Prostate gland (tissue), 2 donors: Measurements from ENCODE around the gene TEX54.

Experiments
- POLR2A ChIP-seq: fragments of 450-650 bp; IDR thresholded peaks from one replicate; pipeline ENCODE4 v1.6.1; 2016; ENCODE audit warnings: antibody characterized with exemption, mild to moderate bottlenecking
- TF ChIP-seq, protein P1 (sequence below), 4 experiments: fragments of 200-600 bp in 2 of 4; fragments of 450-650 bp in 2 of 4; sonication (generic) in 2 of 4; IDR thresholded peaks; 1 replicate in 3 of 4; 2 replicates in 1 of 4; pipeline ENCODE4 v1.5.1; 2016 to 2019; ENCODE audit warnings: antibody characterized with exemption in 4 of 4, mild to moderate bottlenecking in 2 of 4, moderate library complexity in 2 of 4

GRCh38 chr11:62853279-62853965 is 20.8 kb upstream of the TEX54 start:
- no peak for TF ChIP-seq POLR2A
- TF ChIP-seq, protein P1, sequence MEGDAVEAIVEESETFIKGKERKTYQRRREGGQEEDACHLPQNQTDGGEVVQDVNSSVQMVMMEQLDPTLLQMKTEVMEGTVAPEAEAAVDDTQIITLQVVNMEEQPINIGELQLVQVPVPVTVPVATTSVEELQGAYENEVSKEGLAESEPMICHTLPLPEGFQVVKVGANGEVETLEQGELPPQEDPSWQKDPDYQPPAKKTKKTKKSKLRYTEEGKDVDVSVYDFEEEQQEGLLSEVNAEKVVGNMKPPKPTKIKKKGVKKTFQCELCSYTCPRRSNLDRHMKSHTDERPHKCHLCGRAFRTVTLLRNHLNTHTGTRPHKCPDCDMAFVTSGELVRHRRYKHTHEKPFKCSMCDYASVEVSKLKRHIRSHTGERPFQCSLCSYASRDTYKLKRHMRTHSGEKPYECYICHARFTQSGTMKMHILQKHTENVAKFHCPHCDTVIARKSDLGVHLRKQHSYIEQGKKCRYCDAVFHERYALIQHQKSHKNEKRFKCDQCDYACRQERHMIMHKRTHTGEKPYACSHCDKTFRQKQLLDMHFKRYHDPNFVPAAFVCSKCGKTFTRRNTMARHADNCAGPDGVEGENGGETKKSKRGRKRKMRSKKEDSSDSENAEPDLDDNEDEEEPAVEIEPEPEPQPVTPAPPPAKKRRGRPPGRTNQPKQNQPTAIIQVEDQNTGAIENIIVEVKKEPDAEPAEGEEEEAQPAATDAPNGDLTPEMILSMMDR (IDR thresholded peaks at IDR 0.05) = no peak
